HFF-Myc (cell line): ENCODE data around the gene SLC39A1.

Experiments used
- DNase-seq: peaks from one replicate; pipeline ENCODE4 v3.0.0-alpha.2; 2011; ENCODE audit warnings: low read depth; ENCODE audit errors: extremely low read depth
- H3K4me3 ChIP-seq: replicated peaks from 2 replicates; pipeline ENCODE4 v1.5.1; 2011; ENCODE audit warnings: low read depth, mild to moderate bottlenecking, control low read depth, low read length
- TF ChIP-seq, protein P1 (sequence below): IDR thresholded peaks from 2 replicates; pipeline ENCODE4 v1.5.1; 2012; ENCODE audit warnings: mild to moderate bottlenecking, low read depth, low read length, control low read depth; ENCODE audit errors: missing control alignments

Gene SLC39A1

DNA sequence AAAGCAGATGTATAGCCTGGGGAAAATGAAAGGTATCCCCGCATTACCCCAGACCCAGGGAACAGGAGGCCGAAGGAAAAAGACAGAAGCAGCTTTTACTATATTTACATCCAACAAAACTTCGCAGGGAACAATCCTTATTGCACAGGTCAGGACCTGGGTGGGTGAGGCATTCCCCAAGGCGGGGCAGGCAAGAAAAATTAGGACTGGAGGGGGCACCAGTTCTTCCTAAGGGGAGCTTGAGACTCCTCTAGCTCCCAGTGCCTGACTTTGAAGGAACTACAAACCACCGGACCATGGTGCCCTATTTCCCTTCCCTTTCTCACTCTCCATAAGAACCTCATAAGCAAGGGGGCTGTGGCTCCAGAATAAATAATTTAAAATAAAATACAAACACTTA is 33.9 kb downstream of the SLC39A1 start:
- TF ChIP-seq, protein P1, sequence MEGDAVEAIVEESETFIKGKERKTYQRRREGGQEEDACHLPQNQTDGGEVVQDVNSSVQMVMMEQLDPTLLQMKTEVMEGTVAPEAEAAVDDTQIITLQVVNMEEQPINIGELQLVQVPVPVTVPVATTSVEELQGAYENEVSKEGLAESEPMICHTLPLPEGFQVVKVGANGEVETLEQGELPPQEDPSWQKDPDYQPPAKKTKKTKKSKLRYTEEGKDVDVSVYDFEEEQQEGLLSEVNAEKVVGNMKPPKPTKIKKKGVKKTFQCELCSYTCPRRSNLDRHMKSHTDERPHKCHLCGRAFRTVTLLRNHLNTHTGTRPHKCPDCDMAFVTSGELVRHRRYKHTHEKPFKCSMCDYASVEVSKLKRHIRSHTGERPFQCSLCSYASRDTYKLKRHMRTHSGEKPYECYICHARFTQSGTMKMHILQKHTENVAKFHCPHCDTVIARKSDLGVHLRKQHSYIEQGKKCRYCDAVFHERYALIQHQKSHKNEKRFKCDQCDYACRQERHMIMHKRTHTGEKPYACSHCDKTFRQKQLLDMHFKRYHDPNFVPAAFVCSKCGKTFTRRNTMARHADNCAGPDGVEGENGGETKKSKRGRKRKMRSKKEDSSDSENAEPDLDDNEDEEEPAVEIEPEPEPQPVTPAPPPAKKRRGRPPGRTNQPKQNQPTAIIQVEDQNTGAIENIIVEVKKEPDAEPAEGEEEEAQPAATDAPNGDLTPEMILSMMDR, result no peak
- no peak for DNase-seq
- H3K4me3 ChIP-seq, result no peak overlapping the region

DNA sequence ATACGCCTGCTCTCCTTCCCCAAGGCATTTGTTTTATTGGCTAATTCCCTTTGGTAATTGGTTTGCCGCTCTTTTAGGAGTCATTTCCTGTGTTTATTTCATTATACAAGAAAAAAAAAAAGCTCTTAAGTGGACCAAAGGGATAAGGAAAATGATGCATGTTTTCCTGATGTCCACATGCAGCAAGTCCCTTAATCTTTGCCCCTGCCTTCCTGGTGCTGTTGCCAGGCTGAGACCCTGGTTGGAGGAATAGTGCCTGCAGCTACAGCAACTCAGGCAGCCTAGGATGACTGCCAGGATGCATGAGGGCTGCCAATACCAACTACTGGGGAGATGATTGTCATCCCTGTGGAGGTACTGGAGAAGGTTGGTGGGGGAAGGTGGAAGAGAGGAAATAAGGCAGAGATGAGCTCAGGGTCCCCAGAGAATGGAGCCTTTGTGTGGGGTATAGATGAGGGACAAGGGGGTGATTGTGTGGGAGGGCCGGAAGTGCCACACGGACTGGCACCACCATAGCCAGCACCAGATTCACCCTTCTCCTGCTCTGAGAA is 34.5 kb downstream of the SLC39A1 start:
- H3K4me3 ChIP-seq, result no peak overlapping the region
- TF ChIP-seq, protein P1, result no peak
- DNase-seq, result no peak

DNA sequence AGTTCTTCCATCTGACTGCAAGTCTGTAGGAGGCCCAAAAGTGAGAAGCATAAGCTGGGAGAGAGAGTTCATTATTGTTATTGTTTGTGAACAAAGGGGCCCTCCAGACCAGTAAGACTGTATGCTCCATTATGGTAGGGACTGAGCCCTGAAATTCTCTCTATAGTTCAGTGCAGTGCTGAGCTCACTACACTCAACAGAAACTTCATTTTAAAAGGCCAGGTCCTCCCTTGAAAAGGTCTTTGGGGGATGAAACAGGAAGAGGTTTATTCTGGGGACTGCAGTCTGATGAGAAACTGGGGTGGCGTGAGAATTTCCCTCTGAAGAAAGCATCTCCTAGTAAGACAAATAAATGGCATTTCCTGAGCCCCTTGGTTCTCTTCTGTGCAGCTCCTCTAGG is 35.1 kb downstream of the SLC39A1 start:
- H3K4me3 ChIP-seq, result no peak overlapping the region

DNA sequence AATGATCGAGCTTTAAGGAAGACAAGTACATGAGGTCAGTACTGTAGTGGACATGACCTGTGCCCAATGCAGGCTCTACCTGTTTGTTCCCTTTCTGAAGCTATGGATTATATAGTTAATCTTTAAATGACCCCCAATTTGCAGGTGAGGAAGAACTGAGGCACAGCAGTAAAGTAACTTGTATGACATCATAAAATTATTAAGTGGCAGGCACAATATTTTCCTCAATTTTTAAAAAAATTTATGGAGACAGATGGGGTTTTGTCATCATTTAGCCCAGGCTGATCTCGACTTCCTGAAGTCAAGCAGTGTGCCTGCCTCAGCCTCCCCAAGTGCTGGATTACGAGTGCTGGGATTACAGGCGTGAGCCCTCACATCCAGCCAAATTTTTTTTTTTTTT is 36.9 kb downstream of the SLC39A1 start:
- no peak for DNase-seq
- TF ChIP-seq, protein P1, result no peak
- H3K4me3 ChIP-seq, result no peak overlapping the region

More for the DNA sequence above, 35.1 kb downstream of the SLC39A1 start:
- TF ChIP-seq, protein P1, result no peak
- no peak for DNase-seq

DNA sequence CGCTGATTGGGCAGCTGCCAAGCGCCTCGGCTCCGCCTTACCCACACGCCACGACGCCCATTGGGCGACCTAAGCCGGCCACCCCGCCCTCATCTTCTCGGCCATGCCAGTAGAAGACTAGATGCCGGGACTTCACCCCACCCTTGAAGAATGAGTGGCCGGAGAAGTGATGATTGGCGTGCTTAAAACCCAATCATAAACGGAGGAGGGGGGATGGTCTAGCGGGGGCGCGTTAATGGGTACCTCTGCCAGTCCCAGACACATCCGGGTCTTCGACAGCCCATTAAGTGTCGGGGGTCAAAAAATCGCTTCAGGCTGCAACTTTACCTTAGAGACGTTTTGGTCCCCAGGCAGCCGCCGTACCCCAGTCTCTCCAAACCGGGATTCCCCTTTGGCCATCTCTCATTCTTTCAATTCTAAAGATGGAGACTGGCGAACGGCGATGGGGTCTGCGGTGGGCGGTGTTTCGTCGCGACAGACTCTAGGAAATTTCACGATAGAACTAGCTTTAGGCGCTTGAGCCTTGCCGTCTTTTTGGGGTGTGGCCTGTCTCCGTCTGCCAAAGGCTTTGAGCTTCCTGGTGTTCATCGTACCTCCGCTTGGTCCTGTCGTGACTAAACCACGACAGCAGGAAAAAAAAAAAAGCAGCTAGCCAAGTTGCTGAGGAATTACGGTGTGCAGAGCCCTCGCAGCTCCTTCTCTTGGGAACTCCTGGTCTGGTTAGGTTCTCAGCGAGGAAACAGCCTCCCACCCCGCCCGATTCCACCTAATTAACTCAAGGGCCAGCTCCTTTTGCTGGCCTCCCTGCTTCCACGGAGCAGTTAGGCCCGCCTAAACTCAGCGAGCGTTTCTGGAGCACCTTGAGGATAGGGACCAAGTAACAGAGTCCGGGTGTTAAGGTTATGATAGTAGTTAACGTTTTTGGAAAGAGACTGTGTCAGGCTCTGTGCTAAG is 40.1 kb downstream of the SLC39A1 start, which contains the start of gene GATAD2B:
Gene GATAD2B (minus strand): TSS at position 1 of the 954 bp plus-strand sequence. CDS start 94,625 bp downstream, outside the sequence.
- H3K4me3 ChIP-seq, result peak within 1 kb of the TSS; percentile 89
- DNase-seq, result peak; percentile 100
- TF ChIP-seq, protein P1, result no peak

DNA sequence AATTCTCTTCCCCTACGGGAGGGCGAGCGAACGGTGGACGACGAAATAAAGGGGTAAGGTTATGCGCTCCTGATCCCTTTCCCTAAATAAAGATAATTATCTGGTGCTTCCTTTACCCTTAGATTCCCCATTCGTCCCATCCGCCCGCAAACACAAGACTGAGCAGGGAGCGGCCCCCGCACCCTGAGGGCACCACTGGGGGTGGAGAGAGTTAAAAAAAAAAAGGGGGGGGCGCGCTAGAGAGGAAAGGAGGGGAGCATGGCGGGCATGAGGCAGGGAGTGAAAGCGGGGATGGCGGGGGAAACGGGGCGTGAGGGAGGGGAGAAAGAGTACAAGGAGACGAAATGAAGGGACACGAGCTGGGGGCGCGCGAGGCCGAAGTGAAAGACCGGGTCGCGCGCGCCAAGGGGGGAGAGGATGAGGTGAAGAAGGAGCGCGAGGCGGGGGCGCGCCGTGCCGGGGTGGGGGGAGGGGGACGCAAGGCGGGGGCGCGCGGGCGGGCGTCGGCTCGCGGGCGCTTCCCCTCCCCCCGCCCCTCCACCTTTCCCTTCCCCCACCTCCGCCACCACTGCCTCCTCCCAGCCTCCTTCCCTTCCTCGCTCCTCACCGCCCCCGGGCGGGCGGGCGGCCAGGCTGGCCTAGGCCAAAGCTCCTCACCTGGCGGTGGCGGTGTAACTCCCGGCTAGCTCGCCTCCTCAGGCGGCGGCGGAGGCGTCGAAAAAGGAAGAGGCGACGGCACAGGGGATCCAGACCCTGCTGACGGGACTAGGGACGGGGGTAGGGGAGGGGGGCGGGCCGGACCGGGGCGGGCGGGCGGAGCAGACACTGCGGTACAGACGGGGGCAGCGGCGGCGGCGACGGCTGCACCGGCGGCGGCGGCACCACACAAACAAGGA is 41.0 kb downstream of the SLC39A1 start:
- TF ChIP-seq, protein P1, result no peak
- no peak for DNase-seq
- H3K4me3 ChIP-seq, result peak overlapping the region; percentile 89
